Stimulated activated CD8-positive, alpha-beta memory T cell treated with anti-CD3 and anti-CD28 coated beads, Interleukin-12 subunit alpha, Interleukin-12 subunit beta, amount 100 ng/mL, for 24 hours (primary cell): Measurements from ENCODE around the gene PAQR9.

ENCODE experiments used
- DNase-seq: peaks from one replicate; pipeline ENCODE4 v3.0.0-alpha.2; 2020; ENCODE audit errors: extremely low read depth

Gene PAQR9

GRCh38 chr3:142916605-142917004 is 46.9 kb downstream of the PAQR9 start:
- DNase-seq: no peak

DNA sequence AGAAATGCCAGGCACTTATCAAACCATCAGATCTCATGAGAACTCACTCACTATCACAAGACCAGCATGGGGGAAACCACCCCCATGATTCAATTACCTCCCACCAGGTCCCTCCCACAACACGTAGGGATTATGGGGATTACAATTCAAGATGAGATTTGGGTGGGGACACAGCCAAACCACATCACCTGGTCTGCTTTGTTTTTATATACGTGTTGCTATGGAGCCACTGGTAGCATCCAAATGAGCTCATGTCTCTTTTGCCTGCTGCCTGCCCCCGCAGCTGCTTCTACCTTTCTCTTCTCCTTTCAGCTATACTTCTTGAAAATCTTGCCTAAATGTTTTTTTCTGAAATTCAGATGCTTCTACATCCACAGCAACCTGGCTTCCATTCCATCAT is 47.8 kb downstream of the PAQR9 start:
- no peak for DNase-seq

- no peak for DNase-seq
Measured at GRCh38 chr3:142914286-142914811, 49.1 kb downstream of the PAQR9 start.

- no peak for DNase-seq
Measured at GRCh38 chr3:142913432-142913831, 50.0 kb downstream of the PAQR9 start.

GRCh38 chr3:142912402-142913172 is 50.9 kb downstream of the PAQR9 start:
- no peak for DNase-seq
